GM03348 (cell line): Measurements from ENCODE around the gene PFKFB4.
"Not testable (repeated sequence)": the region's sequence is repeated elsewhere in the genome, so short reads cannot be mapped to it uniquely, and the experiment has no call there.

Experiments used
- DNase-seq: peaks from one replicate; pipeline ENCODE4 v3.0.0; 2012; ENCODE audit warnings: low spot score

The PFKFB4 gene

DNA sequence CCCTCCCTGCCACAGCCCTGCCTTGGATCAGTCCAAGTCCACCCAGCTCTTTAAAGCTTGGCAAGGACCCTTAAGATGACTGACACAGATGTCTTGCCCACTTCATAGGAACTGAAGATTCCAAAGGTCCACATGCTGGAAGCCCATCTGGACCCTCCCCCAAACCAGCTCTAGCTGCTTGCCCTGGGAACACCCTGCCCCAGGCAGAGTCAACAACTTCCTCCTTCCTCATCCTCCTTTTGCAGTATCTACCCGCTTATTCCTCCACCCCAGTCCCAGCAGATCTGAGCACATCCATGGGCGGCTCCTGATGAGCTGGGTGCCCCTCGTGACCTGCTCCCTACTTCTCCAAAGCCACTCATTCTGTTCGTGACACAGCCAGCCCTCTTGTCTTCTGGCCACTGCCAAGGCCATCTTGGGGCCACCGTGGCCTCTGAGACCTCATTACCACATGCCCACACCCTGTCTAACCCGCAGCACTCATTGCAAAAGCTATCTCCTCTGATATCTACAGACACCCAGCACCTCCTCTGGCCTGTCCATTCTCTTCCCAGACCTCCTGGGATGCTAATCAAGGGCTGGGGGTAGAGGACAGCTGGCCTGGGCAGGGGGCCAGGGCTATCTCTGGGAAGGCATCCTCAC lies 2.0 kb upstream of the PFKFB4 start:
- no peak for DNase-seq

DNA sequence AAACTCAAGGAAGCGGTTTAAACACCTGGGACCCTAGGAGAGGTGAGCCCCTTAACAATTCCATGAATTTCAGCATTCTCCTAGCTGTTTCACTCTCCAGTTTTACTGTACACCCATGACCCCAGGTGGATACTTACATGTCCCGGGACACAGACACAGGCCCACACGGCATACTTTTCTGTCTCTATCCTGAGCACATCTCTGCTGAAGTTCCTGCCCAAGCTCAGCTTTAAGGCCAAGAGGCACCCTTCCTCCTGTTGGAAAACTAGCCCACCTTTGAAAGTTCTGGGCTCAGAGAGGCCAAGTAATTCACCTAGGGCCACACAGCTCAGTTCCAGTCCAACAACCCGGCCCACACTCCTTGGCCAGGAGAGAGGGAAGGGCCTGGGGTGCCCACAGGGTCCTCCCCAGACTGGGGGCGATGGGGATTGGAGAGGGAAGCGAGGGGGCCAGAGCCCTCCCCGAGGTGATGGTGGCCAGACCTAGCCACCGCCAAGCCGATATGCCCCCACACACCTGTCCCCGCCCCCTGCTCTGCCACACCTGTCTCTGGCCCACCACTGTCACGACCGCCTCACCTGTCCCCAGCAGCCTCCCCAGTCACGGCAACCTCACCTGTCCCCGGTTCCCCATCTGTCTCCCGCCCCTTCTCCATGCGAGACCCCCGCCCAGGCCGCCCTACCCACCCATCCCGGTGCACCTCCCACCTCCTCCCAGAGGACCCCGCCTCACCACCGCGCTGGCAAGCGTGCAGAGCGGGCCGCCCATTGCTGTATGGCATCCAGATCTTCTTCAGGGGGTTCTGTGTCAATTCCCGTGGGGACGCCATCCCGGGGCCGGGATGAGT lies 431 bp downstream of the PFKFB4 start:
- DNase-seq = no peak

DNA sequence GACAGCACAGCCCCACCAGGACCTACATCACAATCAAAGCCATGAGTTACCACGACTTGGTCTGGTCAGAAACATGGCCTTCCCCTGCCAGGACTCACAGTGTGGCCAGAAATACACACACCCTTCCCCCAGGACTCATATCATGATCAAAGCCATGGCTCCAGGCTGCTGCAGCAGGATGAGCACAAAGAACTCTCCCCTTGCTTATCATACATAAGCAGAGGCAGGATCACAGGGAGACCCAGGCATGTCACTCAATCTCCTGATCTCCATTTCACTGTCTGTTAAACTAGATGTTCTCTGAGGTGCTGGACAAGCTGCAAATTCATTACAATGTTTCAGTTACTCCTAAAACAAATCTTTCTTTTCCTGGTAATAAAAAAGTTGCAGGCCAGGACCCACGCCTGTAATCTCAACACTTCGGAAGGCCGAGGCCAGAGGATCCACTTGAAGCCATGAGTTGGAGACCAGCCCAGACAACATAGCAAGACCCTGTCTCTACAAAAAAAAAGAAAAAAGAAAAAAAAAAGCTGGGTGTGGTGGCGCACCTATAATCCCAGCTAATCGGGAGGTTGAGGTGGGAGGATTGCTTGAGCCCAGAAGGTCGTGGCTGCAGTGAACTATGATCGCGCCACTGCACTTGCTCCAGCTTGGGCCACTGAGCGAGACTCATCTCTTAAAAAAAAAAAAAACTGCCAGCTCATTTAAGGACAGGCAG lies 1.2 kb downstream of the PFKFB4 start:
- no peak for DNase-seq

DNA sequence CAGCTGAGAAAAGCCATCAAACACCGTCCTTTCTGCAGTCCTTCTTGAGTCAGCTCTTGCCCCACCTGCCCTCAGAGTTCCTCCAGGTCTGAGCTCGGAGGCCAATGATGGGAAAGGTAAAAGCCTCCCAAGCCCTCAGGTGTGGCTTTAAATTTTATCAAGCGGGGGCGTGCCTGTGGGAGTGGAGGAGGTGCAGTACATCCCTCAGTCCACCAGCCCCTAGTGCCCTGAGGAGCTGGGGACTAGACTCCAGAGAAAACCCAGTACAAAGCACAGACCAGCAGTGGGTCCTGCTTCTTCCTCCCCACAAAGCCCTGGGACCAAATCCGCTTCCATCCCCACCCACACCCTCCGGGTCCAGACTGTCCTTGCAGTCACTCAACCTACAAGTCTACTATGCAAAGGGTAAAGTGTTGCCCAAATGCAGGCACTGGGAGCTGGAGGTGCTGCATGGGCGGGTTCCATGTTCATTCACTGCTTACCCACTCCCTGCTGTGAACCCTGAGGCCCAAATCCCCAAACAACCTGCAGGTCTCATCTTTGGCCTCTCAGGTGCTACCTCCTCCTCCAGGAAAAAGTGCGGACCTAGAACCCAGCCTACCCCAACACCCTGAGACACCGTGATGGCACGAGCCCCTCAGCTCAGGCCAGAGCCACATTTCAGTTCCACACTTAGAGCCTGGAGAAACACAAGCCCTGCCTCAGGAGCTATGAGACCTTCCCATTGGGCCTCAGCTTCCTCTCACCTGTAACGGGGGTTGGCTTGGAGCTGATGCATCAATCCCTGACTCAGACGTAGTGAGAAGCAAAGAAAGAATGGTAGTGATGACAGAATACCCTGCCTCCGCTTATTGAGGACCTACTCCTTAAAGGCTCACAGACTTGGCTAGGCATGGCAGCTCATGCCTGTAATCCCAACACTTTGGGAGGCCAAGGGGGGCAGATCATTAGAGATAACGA lies 2.4 kb downstream of the PFKFB4 start:
- DNase-seq = no peak

DNA sequence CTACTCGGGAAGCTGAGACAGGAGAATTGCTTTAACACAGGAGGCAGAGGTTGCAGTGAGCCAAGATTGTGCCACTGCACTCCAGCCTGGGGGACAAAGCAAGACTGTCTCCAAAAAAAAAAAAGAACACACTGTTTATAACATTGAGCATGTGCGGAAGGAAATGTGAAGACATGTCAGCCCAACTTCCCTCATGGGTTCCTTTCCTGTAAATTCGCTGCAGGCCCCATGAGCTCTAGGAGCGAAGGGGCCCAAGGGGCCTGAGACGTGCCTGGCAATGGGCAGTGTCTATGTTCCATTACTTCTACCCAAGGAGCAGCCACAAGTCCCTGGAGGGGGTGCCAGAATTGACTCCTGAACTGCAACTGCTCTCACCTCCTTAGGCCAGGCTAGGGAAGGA lies 3.2 kb downstream of the PFKFB4 start:
- no peak for DNase-seq

DNA sequence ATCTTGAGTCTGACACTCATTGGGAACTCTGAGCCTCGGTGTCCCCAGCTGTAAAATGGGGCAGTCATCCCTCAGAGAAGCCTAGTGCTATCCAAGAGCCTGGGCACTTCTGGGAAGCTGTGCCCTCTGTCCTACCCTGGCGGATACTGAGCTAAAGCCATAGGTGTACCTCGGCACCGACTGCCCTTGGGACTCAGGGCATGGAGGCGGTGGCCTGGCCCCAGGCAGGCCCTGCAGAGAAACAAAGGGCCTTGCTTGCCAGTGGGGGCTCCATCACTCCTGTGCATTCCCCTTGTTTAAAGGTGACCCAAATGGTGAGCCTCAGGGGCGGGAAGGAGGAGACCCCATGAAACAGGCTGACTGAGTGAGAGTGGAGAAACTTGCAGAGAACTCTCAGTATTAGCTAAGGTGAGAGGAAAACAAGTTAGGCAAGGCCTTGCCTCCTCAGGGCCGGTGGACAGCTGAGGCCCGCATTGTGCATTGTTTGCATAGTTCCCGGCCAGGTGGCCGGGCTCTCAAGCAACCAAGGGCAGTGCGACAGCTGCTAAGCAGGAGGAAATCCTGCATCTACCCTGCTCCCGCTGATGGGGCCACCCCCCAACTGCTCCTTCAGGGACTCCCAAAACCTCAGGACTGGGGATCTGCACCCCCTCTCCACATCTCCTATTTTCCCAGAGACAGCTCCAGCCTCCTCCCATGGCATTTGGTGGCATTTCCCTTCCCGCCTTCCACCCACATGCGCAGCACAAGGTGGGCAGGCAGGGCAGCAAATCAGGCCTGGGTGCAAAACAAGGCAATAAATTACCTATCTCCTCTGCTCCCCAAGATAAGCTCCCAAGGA lies 4.3 kb downstream of the PFKFB4 start:
- DNase-seq = no peak

DNA sequence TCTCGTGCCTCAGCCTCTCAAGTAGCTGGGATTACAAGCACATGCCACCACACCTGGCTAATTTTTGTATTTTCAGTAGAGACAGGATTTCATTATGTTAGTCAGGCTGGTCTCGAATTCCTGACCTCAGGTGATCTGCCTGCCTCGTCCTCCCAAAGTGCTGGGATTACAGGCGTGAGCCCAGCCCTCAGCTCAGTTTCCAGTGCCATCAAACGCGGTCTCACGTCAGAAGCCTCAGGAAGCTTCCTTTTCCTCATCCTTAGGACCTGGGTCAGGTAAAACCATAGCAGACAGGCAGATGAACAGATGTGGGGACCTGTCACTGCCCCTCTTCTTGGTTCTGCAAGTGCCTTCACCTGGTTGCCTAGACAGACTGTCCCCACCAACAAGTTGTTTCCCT lies 5.0 kb downstream of the PFKFB4 start:
- not testable (repeated sequence) for DNase-seq

DNA sequence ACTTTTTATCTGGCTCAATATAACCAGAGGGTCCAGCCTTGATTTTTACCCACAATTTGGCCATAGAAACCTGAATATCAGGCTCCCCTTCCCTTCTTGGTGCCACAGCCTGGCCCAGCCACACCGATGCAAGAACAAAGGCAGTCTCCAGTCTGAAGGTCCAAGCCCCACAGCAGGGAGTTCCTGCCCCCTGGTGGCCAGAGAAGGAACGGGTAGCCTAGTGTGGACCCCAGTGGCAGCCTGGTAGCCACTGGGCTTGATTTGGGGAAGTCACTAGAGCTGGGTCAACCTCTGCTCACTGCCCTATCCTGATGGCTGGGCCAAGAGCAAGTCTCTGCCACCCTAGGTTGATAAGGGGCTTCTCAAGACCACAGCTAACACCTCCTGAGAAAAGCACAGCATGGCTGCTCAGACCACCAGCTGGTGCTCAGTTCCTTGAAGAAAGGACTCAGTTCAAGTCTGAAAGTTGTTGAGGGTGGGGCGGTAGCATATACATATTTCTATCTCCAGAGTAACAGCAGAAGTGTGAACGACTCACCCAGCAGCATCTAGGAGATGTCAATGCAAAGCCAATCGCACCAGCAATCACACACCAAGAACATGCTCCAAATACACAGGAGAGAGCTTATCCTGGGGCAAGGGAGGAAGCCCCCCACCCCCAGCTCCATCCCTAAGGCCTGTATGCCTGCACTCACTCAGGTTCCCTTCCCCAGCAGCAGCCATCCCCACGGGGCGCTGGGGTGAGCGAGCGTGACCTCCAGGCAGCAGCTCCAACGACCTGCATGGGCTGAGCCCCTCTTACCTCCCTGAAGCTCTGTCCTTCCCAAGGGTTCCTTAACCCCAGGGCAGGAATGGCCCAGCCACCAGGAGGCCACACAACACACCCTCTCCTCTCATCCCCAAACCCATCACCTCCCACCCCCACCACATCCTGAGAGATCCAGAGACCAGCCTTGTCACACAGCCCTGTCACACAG lies 7.6 kb downstream of the PFKFB4 start:
- DNase-seq = peak; percentile 91

DNA sequence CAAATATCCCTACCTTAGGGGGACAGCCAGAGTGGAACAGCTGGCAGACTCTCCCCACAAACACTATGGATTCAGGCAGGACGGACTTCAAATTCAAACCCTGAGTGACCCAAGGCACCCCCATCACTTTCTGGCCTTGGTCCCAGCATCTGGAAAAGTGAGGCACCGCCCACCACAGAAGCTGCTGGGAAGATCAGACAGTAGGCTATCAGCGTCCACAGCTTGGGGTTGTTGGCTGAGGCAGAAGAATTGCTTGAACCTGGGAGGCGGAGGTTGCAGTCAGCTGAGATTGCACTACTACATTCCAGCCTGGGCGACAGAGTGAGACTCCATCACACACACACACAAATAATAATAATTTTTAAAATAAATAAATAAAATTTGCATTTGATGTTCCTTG lies 8.5 kb downstream of the PFKFB4 start:
- no peak for DNase-seq

DNA sequence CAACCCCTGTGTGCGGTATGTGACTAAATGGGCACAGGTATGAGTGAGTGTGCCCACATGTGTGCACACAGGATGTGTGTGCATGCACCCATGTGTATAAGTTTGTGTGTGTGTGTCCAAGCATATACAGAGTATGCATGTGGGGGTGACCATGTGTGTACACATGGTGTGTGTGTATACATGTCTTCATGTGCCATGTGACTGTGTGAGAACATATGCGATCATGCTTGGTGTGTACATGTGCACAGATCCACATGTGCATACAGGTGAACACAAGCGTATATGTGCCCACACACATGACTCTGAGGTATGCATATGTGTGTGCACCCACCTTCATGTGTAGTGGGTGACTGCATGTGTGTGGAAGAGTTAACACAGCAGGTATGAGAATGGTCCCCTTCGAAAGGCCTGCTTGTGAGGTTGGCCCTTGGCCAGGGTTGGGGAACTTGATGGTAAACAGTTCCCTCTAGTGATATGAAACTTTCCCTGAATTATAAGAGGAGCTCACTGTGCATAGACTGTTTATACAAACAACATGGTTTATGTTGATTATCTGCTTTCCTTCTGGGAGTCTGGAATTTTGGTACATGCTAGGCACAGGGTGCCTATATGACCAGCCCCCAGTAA lies 10.3 kb downstream of the PFKFB4 start:
- DNase-seq = no peak

DNA sequence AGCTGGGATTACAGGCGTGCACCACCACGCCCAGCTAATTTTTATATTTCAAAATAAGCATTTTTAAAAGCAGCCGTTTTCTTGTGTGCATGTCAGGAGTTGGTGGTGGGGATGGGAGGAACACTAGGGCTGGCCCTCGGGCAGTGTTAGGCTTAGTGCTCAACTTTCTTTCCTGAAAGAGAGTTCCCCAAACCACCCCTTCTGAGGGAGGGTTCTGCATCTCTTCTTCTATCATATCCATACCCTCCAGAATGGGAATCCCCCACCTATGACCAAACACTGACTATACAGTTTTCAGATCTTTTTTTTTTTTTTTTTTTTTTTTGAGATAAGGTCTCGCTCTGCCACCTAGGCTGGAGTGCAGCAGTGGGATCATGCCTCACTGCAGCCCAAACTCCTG lies 12.5 kb downstream of the PFKFB4 start:
- DNase-seq = no peak

DNA sequence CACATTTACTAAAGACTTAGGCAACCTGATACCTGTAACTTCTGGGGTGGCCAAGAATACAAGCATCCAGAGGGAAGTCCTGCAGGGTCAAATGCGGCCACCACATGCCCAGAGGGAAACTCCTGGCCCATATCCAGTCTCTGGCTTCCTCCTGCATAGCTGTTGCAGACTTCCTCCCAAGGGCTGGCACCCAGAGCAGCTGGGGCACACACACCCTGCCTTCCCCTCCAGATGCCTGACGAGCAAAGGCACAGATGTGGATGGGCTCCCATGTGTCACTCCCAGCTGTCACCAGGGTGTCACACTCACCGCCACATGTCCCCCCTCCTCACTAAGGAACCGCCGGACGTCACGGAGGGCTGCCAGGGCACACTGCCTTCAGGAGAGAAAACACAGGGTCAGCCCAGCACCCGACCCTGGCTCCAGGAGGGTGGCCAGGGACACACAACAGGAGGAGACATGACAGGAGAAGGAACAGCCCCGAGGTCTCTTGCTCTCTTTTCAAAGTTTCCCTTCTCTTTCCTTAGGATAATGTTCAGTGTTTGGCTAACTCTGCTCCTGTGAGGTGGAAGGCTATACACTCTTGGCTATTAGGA lies 13.2 kb downstream of the PFKFB4 start:
- peak; percentile 46 for DNase-seq

DNA sequence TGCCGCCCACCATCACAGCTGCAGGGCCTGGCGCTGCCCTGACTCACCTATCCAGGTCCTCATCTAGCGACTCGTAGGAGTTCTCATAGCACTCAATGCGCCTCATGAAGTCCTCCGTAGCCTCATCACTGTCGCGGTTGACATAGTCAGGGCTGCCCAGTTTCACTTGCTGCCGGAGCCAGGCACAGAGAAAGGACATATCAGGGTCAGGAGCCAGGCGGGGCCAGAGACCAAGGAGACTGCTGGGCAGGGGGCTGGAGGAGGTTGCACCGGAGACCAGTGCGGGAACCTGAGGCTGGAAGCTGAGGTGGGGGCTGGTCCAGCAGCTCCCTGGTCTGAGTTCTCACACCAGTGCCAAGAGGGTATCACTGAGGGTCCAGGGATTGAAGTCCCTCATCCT lies 18.2 kb downstream of the PFKFB4 start:
- no peak for DNase-seq

DNA sequence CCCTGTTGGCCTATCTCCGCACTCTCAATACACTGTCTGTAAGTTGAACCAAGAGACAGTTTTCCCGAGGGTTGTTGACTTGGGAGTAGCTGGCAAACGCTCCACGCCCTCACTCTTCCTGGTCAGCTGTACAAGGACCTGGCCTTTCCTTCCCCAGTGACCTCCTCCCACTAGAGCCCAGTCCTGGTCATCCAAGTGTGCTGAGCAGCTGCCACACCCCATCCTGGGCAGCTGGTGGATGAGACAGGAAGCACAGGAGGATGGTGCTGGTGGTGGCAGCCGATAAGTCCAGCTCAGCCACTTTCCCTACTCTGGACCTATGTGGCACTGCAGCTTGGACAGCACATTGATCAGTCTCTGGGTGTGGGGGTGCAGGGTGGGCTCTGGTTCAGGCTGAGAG lies 19.8 kb downstream of the PFKFB4 start:
- no peak for DNase-seq

DNA sequence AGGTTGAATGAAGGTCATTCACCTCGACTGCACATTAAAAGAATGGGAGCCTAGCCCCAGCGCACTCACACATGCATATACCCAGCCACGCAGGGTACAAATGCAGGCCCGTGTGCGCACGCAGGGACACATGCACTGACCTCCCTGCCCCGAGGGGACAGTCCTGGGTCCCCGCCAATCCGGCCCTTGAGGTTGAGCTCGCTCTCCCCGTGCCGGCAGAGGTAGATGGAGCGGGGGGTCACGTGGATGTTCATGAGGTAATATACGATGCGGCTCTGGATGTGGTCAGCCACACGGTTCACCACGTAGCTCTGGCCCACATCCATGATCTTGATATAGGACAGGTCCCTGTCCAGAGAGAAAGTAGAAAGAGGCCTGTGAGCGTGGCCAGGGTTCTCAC lies 20.5 kb downstream of the PFKFB4 start:
- no peak for DNase-seq

DNA sequence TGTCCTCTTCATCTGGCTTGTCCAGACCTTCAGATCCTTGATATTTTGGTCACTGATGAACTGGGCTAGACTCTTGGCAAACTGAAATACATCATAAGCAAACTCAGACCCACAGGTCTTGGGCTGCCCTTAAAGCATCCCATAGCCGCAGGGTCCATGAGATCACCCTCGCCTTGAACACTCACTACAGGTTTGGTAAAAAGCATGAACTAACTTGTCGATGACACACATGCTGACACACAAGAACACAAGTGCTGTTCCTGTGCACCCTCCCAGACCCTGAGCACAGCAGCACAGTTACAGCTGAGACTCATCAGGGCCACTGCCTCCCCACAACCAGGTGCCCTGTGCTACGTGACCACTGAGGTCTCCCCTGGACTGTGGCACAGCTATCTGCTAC lies 21.0 kb downstream of the PFKFB4 start:
- DNase-seq = no peak

DNA sequence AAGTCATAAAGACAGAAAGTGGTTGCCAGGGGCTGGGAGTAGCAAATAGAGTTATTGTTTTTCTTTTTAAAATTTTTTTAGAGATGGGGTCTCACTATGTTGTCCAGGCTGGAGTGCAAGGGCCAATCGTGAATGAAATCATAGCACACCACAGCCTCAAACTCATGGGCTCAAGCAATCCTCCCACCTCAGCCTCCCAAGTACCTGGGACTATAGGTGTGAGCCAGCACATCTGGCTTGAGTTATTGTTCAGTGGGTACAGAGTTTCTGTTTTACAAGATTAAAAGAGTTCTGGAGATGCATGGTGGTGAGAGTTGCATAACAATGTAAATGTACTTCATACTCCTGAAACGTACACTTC lies 23.6 kb downstream of the PFKFB4 start:
- no peak for DNase-seq

DNA sequence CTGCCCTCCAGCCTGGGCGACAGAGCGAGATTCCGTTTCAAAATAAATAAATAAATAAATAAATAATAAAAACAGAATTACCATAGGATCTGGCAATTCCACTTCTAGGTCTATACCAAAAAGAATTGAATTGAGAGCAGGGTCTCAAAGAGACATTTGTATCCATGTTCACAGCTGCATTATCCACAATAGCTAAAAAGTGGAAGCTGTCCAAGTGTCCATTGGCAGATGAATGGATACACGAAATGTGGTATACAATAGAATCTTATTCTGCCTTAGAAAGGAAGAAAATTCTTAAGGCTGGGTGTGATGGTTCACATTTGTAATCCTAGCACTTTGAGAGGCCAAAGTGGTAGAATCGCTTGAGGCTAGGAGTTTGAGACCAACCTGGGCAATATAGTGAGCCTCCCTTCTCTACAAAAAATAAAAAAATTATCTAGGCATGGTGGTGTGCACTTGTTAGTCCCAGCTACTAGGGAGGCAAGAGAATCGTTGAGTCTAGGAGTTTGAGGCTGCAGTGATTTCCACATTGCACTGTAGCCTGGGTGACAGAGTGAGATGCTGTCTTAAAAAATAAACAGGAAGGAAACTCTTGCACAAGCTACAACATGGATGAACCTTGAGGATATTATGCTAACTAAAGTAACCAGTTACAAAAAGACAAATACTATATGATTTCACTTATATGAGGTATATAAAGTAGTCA lies 24.2 kb downstream of the PFKFB4 start:
- DNase-seq = no peak
